ENCODE measurements around the gene MACROH2A1.

DNA sequence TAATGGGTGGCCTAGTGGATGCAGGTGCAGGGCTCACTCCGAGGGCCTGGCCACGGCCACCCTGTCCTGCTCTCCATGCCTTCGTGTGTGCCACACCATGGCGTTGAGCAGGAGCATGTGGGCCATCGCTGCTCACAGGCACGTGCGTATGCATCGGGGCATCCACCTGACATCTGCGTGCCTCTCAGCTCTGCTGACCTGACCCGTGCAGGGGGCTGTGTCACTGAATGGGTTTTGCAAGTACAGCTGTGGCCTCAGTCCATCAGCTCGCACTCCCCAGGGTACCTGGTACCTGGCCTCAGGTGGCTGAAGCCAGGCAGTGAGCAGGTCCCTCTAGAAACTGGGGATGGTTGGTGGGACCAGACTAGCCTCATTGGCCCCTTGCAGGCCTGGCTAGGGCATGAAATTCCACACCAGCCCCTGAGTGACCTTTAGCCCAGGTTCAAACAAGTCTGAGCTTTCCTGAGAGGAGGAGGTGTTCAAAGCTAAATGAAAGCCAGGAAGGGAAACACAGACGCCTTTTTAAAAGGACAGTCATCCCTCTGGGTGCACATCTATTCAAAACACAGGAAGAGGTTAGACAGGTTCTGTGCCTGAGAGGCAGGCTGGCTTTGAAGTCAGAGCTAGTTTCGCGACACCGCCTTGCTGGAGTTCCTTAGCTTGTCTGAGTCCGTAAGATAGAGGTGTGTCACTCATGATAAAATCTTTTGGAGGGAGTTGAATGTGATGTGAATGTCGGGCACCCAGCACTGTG lies 74.0 kb downstream of the MACROH2A1 start:
- TF ChIP-seq ZNF274 (IDR thresholded peaks at IDR 0.05; ENCODE audit: low read depth, low read length) (no peak), YY1 (IDR thresholded peaks at IDR 0.05; ENCODE audit: insufficient read depth, insufficient read length) (no peak)
